ENCODE results near the gene IL4I1. TPM values are rescaled to one million over a fixed set of nuclear protein-coding genes. Genes with fewer than 3 reads are reported as not detected.

Gene IL4I1
- total RNA-seq, 4 donors from 2014 or later, result 0.63 to 3.0 (median 1.7) TPM; not detected in 1

DNA sequence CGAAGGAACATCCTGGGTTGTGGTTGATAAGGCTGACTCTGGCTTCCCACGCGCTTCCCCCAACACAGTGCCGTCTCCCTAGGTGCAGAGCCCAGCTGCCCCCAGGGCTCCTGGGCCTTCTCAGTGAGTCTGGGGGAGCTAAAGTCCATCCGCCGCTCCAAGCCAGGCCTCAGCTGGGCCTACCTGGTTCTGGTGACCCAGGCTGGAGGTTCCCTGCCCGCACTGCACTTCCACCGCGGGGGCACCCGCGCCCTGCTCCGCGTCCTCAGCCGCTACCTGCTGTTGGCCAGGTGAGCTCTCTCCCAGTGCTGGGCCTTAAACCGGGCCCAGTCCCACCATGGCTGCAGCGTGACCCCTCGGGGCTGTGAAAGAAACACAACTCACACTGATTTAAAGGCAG, 15.5 kb downstream of the IL4I1 start:
- H3K27ac ChIP-seq, result no peak overlapping the region
- TF ChIP-seq POLR2A (IDR thresholded peaks at IDR 0.05) (no peak), EP300 (IDR thresholded peaks at IDR 0.05) (no peak)
- TF ChIP-seq, protein P1, sequence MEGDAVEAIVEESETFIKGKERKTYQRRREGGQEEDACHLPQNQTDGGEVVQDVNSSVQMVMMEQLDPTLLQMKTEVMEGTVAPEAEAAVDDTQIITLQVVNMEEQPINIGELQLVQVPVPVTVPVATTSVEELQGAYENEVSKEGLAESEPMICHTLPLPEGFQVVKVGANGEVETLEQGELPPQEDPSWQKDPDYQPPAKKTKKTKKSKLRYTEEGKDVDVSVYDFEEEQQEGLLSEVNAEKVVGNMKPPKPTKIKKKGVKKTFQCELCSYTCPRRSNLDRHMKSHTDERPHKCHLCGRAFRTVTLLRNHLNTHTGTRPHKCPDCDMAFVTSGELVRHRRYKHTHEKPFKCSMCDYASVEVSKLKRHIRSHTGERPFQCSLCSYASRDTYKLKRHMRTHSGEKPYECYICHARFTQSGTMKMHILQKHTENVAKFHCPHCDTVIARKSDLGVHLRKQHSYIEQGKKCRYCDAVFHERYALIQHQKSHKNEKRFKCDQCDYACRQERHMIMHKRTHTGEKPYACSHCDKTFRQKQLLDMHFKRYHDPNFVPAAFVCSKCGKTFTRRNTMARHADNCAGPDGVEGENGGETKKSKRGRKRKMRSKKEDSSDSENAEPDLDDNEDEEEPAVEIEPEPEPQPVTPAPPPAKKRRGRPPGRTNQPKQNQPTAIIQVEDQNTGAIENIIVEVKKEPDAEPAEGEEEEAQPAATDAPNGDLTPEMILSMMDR (IDR thresholded peaks at IDR 0.05), result no peak
- peaks cover 0 to 5% (median 0%) of the 10 kb centered on the region in 4 donors for H3K9me3 ChIP-seq
- whole genome bisulfite sequencing, 2 donors, result 92 to 96% methylated on average over 14 to 17 of the region's 17 CpGs
- peaks cover 0 to 25% (median 9%) of the 10 kb centered on the region in 4 donors for H3K4me1 ChIP-seq
- H3K36me3 ChIP-seq, result peaks cover 21 to 75% (median 45%) of the 10 kb centered on the region in 3 donors
- H3K4me3 ChIP-seq, result no peak overlapping the region
- no peaks in the 10 kb centered on the region for H3K27me3 ChIP-seq
- DNase-seq (ENCODE audit: low spot score in 2 of 2), result no peak

DNA sequence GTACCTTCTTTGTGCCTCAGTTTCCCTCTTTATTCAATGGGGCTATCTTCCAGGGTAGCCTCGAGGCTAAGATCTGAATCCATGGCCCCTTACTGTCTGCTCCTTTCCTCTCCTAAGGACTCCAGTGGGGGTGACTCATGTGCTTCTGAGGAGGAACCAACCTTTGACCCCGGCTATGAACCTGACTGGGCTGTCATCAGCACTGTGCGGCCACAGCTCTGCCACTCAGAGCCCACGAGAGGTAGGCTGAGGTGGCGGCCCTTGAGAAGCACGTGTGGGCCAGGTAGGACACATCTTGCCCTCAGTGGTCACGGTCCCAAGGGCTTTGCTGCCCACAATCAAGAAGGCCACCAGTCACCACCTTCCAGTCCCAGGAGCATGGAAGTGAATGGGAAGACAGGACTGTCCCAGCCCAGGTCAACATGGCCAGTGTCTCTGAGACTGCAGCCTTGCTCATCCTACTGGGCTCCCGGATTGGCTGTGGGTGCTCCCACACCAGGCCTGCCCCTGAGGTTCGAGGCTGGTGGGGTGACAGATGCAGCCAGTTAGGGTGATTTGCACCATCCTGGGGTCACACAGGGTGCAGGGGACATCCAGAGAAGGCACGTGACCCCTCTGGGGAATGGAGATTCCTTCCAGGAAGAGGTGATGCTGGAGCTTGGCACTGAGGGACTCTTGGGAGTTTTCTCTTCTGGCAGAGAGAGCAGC, 16.4 kb downstream of the IL4I1 start:
- no peak overlapping the region for H3K27ac ChIP-seq
- peaks cover 0 to 29% (median 12%) of the 10 kb centered on the region in 4 donors for H3K4me1 ChIP-seq
- H3K27me3 ChIP-seq, result no peaks in the 10 kb centered on the region
- peaks cover 21 to 66% (median 45%) of the 10 kb centered on the region in 3 donors for H3K36me3 ChIP-seq
- H3K9me3 ChIP-seq, result peaks cover 0 to 5% (median 0%) of the 10 kb centered on the region in 4 donors
- H3K4me3 ChIP-seq, result no peak overlapping the region
- no peak for DNase-seq (ENCODE audit: low spot score in 2 of 2)
- TF ChIP-seq EP300 (IDR thresholded peaks at IDR 0.05) (no peak), POLR2A (IDR thresholded peaks at IDR 0.05) (no peak)
- TF ChIP-seq, protein P1 (IDR thresholded peaks at IDR 0.05), result no peak
- WGBS, 2 donors, result 84 to 92% methylated on average over 9 of the region's 10 CpGs

DNA sequence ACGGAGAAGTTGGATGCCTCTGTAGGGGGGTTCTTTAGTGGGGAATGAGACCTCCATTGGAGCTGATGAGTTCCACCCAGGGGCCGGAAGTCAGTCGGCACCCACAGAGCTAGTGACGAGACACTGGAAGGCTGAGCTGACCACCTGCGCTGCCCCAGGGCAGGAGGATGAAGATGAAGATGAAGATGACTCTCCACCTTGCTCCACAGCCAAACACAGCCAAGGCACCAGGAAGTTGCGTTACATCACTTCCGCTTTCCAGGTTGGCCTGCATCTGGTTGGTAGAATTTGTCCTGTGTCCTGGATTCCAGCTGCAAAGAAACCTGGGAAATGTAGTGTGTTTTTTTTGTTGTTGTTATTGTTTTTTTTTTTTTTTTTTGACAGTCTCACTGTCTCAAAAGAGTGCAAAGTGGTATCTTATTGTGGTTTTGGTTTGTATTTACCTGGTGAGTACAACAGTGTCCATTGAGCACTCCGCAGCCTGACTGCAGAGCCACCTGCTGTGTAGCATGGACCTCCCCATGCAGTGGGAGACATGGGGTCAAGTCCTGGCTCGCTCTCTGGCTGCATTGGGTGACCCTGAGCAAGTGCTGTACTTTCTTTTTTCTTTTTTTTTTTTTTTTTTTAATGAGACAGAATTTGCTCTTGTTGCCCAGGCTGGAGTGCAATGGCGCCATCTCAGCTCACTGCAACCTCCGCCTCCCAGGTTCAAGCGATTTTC, 17.3 kb downstream of the IL4I1 start:
- Histone ChIP-seq H3K4me1 (peaks cover 0 to 39% (median 15%) of the 10 kb centered on the region in 4 donors), H3K4me3 (no peak overlapping the region), H3K27ac (peak overlapping the region in 2 of 4 donors; percentile 98 to 100), H3K36me3 (peaks cover 20 to 61% (median 38%) of the 10 kb centered on the region in 3 donors), H3K9me3 (peaks cover 0 to 5% (median 0%) of the 10 kb centered on the region in 4 donors), H3K27me3 (no peaks in the 10 kb centered on the region)
- TF ChIP-seq, protein P1 (IDR thresholded peaks at IDR 0.05), result no peak
- TF ChIP-seq POLR2A (IDR thresholded peaks at IDR 0.05), result no peak
- no peak for TF ChIP-seq EP300 (IDR thresholded peaks at IDR 0.05)
- DNase-seq (ENCODE audit: low spot score in 2 of 2), result no peak
- WGBS, 2 donors, result 92 to 97% methylated on average over 12 of the region's 12 CpGs

DNA sequence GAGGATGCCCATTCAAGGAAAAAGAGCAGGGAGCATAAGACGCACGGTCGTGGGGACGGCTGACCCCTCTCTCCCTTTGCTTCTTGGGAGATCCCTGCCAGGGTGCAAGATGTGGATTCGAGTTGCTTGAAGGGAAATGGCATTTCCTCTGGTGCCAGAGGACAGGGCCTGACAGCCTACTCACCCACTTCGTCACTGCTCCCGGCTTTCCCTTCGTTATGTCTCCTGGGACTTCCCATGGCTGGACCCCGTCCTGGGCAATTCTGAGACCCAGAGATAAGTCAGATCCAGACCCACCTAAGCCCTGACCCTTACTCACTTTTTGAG, 18.0 kb downstream of the IL4I1 start:
- 70 to 74% methylated on average over 9 of the region's 9 CpGs for WGBS, 2 donors

More for the DNA sequence above, 18.0 kb downstream of the IL4I1 start:
- peak overlapping the region in 3 of 4 donors; percentile 65 to 88 (median 81) for H3K4me3 ChIP-seq
- DNase-seq (ENCODE audit: low spot score in 2 of 2), result no peak
- peaks cover 17 to 59% (median 31%) of the 10 kb centered on the region in 3 donors for H3K36me3 ChIP-seq
- TF ChIP-seq, protein P1 (IDR thresholded peaks at IDR 0.05), result no peak
- no peak for TF ChIP-seq EP300 (IDR thresholded peaks at IDR 0.05)
- TF ChIP-seq POLR2A (IDR thresholded peaks at IDR 0.05), result no peak
- no peaks in the 10 kb centered on the region for H3K27me3 ChIP-seq
- peaks cover 0 to 44% (median 15%) of the 10 kb centered on the region in 4 donors for H3K4me1 ChIP-seq
- H3K27ac ChIP-seq, result peak overlapping the region; percentile 97 to 100 (median 98)
- H3K9me3 ChIP-seq, result peaks cover 0 to 5% (median 0%) of the 10 kb centered on the region in 4 donors
